DMS79 treated with DMSO at 0.1 percent for 48 hours (cell line): ENCODE data around the gene MLC1.
"Not testable (repeated sequence)": the region's sequence is repeated elsewhere in the genome, so short reads cannot be mapped to it uniquely, and the experiment has no call there.

Source experiments
- DNase-seq: peaks from one replicate; lab custom pipeline; 2025; lab: John Stamatoyannopoulos, UW

MLC1 gene

DNA sequence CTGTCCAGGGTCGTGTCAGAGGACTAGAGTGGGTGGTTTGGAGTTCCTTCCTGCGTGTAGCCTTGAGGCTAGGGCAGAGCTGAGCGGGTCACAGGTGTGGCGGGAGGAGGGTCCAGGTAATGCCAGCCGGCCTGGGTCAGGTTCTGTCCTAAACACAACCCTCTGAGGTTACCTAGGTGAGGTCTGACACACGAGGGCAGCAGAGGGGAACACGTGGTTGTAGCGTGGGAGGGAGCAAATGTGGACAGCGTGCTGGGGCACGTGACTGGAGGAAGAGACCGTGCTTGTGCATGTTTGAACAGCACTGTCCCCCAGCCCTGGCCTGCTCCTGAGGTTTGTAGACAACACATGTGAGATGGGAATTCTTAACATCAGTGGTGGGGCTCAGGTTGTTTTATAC, 17.7 kb upstream of the MLC1 start:
- no peak for DNase-seq

- DNase-seq = no peak
These were observed 16.8 kb upstream of the MLC1 start for GRCh38 chr22:50101870-50102565.

GRCh38 chr22:50098052-50098451, 12.8 kb upstream of the MLC1 start:
- DNase-seq = no peak

GRCh38 chr22:50092342-50092741, 7.1 kb upstream of the MLC1 start:
- DNase-seq = no peak

- DNase-seq = no peak
These were observed 6.0 kb upstream of the MLC1 start for GRCh38 chr22:50091092-50091768.

DNA sequence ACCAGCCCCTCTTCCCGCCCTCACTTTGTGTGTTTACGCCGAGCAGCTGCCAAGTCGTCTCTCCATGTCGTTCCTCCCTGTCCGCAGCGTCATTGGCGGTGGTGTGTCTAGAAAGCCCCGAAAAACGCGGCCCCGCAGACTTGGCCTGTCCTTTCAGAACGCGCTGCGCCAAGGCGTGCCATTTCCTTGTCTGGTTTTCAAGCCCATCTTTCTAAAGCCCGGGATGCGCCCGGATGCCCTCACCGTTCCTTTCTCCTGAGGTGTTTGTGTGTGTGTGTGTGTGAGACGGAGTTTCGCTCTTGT, 5.1 kb upstream of the MLC1 start:
- DNase-seq = no peak

DNA sequence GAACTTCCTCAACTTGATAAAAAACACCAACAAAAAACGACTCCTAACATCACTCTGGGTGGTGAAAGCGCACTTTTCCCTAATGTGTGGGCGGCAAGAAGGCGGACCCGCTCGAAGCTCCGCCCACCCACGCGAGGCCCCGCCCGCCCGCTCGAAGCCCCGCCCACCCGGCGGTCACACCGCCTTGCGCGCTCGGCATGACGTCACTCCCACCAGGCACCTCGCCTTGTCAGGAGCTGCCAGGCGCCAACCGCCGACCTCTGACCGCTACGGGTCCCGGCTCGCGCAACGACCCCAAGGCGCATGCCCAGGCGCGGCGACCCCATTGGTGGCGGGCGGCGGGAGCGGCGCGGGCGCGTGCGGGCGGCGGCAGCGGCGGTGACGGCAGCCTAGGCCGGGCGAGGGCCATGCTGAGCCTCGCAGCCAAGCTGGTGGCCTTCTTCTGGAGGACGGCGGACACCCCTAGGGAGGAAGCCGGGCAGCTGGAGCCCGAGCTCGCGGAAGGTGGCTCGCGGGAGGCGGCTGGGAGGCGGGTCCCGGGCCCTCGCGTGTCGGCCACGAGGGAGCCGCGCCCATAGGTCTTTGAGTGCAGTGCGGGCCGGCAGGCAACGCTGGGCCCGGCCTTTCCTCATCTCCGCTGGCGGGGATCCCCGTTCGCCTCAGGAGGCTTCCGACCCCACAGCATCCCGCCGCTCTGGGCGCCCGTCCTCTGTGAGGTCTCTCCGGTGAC, 4.6 kb upstream of the MLC1 start, which contains the start of gene MOV10L1:
MOV10L1 (plus strand) TSS at position 325 of the 730 bp plus-strand sequence; CDS start at position 408, 83 bp downstream.
- DNase-seq = no peak

DNA sequence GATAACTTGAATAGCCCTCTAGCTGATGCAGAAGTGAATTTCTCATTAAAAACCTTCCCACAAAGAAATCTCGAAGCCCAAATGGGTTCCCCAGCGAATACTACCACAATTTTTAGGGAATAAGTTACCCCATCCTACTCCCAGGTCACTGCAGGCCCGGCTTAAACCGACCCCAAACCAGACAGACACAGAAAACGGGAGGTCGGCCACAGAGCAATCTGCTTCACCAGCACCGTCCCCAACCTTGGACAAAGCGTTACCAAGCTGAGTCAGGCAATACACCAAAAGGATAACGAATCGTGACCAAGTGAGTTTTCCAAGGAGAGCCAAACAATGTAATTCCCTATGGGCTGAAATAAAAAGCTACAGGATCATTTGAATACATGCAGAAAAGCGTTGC, 4.0 kb upstream of the MLC1 start:
- DNase-seq = no peak

DNA sequence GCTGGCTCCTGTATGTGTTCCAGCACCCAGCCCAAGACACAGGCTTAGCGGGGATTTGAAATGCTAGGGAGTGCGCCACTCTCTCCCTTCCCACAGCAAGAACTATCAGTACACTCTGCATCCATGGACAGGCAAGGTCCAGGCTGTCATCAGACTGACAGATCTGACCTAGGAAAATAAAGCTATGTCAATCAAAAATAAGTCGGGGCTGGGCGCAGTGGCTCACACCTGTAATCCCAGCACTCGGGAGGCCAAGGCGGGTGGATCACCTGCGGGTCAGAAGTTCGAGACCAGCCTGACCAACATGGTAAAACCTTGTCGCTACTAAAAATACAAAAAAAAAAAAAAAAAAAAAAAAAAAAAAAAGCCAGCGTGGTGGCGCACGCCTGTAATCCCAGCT, 2.9 kb upstream of the MLC1 start:
- DNase-seq = no peak

DNA sequence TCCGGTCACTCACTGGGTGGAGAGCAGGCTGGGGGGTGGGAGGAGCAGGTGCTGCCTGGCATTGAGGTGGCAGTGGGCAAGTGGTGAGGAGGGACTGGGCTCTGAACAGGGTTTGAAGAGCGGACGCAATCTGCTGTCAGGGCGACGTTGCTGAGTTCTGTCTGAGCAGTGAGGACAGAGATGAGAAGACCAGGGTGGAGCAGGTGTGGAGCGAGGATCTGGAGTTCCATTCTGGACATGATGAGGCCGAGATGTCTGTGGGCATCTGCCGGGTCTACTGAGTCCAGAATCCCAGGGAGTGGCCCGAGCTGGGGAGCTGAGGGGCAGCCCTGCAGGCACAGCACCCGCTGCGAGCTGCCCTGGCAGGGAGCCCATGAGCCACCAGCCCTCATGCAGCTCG, 2.4 kb upstream of the MLC1 start:
- no peak for DNase-seq

GRCh38 chr22:50086975-50087374, 1.7 kb upstream of the MLC1 start:
- DNase-seq = not testable (repeated sequence)

DNA sequence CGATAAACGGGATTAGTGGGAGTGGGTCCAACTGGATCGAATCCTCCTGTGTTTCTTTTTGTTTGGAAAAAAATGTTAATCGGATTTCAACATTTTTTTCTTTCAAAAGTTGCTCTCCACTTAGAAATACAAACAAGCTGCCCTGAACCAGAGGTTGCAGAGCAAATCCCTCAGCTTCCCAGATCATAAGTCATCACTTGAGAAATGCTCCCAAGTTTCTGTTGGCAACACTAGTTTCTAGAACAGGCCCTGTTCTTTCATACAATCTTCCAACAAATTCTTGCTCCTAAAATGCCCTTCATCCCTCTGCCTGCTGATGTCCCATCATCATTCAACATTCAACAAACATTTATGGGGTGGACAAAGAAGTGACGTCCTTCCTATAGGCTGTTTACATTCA, 1.3 kb upstream of the MLC1 start:
- DNase-seq = no peak

DNA sequence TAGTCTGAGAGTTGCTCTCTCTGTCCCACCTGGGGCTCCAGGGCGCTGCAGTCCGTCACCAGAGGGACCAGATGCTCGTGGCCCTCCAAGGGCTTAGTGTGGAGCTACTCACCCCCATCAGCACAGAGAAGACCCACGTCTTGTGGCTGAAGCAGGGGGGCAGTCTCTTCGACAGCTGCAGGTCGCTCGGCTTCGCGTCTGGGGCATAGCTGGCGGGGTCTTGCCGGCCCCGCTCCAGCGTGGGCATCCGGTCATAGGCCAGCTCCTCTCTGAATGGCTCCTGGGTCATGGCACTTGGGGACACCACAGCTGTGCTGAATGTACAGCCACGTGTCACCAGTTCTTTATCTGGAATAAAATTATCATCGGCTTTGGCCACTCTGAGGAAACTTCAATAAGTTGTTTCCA, 608 bp downstream of the MLC1 start:
- no peak for DNase-seq

DNA sequence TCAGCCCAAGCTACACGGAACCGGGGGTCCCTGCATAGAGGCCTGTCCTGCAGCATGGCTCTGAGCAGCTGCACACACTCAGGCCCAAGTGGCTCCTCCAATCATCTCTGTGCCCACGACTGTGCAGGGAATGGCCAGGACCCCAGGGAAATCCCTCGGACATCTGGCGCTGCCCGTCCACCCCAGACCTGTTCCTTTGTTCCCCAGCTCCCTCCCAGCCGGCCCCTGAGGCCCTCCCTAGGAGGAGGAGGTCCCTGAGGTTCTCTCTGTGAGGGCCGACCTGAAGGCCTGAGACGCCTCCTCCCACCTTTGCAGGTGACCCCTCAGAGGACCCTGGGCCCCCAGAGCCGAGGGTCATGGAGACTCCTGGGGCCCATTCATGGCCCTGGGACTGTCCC, 1.1 kb downstream of the MLC1 start:
- no peak for DNase-seq

DNA sequence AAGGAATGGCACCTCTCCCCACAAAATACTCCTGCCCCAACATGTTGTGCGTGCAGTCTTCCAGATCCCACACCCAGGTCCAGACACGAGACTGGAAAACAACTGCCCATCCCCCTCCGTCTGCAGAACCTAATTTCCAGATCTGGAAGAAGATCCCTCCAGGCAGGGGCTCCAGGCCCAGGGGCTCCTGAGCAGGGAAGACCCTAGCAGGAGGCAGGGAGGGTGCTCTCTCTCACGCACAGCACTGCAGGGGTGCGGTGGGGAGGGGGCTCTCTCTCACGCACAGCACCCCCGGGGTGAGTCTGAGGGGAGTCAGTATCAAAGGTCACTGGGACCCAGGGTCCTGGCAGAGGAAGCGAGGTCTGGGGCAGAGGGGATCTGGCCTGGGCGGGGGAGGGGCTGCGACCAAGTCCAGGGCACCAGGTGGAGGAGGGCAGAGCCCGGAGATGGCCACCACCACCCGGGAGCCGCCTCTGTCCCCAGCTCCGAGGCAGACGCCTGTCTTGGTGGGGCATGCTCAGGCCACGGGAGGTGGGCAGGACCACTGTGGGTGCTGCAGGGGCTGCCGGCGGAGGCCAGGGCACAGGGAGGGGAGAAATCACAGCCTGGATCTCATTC, 1.7 kb downstream of the MLC1 start:
- no peak for DNase-seq

- DNase-seq = no peak
These were observed 2.2 kb downstream of the MLC1 start for GRCh38 chr22:50082961-50083461.

DNA sequence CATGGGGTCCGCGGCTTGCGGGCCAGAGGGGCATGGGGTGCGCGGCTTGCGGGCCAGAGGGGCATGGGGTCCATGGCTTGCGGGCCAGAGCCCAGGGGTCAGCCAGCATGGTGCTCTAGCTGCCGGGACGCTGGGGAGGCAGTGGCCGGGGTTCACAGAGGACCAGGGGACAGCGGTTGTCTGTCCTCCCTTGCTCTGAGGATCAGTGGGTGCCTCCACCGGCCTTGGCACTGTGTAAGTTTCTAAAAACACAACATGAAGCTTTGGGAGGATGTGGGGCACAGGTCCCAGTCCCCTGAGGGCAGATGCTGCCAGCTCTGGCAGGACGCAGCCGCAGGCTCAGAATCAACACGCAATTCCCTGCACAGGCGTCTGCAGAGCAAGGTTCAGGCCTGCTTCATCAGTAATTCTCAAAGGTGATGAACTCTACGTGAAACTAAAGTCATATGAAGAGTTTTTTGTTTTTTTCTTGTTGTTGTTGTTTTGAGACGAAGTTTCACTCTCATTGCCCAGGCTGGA, 3.0 kb downstream of the MLC1 start:
- DNase-seq = no peak

DNA sequence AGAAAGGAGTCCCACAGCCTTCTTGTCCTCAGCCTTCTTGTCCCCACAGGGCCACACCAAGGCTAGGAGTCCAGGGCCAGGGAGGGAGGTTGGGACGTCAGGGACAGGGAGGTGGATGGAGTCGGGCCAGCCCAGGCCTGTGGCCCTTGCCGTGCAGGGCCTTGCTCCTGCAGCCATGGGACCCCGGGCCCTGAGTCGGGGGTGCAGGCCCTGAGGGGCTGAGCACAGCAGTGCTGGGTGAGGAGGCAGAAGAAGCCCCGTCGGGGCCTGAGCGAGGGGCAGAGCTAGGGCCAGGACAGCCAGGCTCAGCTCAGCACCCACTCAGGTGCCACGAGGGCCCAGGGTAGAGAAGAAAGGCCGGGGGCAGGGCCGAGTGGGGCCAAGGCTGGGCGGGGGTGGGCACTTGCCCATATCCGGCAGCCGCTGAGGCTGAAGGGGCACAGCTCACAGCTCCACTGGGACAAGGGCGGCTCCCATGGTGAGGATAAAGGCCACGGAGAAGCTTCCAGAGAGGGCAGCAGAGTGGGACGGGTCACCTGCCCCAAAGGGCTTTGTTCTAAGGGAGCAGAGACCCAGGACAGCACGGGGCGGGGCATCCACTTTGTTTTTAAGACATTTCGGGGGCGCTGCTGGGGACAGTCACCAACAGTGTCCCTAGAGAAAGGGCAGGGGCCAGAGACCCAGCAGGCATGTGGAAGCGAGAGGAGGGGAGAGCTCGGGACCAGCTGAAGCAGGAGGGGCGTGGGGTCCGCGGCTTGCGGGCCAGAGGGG, 3.6 kb downstream of the MLC1 start:
- no peak for DNase-seq

- DNase-seq = no peak
These were observed 5.2 kb downstream of the MLC1 start for GRCh38 chr22:50080077-50080465.

DNA sequence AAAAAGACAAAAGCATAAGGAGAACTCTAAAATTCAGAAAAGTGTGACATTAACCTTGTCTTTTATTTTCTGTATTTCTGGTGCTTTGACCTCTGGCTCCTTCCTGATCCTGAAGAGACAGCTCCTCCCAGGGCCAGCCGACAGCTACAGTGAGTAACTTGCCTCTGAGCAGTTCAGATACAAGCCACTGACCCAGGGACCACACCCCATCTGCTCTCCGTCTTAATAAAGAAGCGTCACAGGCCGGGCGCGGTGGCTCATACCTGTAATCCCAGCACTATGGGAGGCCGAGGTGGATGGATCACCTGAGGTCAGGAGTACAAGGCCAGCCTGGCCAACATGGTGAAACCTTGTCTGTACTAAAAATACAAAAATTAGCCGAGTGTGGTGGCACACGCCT, 6.5 kb downstream of the MLC1 start:
- no peak for DNase-seq

DNA sequence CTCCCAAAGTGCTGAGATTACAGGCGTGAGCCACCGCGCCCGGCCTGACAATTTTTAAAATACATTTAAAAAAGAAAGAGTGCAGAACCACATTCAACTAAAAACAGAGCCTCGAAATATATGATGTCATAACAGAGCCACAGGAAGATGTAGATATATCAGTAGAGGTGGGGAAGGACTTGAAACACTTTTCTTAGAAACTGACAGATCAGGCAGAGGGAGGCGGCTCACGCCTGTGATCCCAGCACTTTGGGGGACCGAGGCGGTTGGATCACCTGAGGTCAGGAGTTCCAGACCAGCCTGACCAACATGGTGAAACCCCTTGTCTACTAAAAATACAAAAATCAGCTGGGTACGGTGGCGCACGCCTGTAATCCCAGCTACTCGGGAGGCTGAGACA, 7.0 kb downstream of the MLC1 start:
- DNase-seq = no peak
